ENCODE measurements around the gene TESMIN.

The TESMIN gene

DNA sequence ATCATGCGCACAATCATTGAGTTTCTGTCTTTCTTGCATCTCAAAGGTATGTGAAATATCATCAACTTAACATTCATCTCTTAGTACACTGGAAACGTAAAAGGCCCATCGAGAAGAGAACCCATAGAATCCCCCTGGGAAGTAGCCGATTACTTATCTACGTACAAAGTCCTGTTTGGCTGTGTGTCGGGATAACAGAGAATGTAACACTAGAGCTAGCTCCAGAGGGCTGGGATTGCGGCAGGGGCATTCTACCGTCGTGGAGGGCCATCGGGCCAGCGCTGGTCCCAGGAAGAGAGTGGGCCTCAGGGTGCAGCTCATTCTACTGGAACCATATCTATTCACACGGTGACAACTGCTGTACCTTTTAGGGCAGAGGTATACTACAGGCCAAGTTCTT lies 62.4 kb downstream of the TESMIN start:
- POLR2A ChIA-PET (ENCODE audit: low non-redundant PET): no interaction called here
- TF ChIP-seq, protein P1, sequence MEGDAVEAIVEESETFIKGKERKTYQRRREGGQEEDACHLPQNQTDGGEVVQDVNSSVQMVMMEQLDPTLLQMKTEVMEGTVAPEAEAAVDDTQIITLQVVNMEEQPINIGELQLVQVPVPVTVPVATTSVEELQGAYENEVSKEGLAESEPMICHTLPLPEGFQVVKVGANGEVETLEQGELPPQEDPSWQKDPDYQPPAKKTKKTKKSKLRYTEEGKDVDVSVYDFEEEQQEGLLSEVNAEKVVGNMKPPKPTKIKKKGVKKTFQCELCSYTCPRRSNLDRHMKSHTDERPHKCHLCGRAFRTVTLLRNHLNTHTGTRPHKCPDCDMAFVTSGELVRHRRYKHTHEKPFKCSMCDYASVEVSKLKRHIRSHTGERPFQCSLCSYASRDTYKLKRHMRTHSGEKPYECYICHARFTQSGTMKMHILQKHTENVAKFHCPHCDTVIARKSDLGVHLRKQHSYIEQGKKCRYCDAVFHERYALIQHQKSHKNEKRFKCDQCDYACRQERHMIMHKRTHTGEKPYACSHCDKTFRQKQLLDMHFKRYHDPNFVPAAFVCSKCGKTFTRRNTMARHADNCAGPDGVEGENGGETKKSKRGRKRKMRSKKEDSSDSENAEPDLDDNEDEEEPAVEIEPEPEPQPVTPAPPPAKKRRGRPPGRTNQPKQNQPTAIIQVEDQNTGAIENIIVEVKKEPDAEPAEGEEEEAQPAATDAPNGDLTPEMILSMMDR (conservative IDR thresholded peaks at IDR 0.05; ENCODE audit: low read depth): no peak
- no peak overlapping the region for H3K27ac ChIP-seq
- DNase-seq (ENCODE audit: low spot score): no peak
- CTCF ChIA-PET: no interaction called here

GRCh38 chr11:68687986-68688385 lies 63.3 kb downstream of the TESMIN start:
- no peak overlapping the region for H3K27ac ChIP-seq
- ChIA-PET POLR2A (ENCODE audit: low non-redundant PET) (no interaction called here), CTCF (no interaction called here)
- no peak for DNase-seq (ENCODE audit: low spot score)
- TF ChIP-seq, protein P1 (conservative IDR thresholded peaks at IDR 0.05; ENCODE audit: low read depth): no peak

GRCh38 chr11:68687311-68687710 lies 64.0 kb downstream of the TESMIN start:
- no peak overlapping the region for H3K27ac ChIP-seq
- POLR2A ChIA-PET (ENCODE audit: low non-redundant PET): no interaction called here
- CTCF ChIA-PET: no interaction called here
- no peak for DNase-seq (ENCODE audit: low spot score)
- TF ChIP-seq, protein P1 (conservative IDR thresholded peaks at IDR 0.05; ENCODE audit: low read depth): no peak

DNA sequence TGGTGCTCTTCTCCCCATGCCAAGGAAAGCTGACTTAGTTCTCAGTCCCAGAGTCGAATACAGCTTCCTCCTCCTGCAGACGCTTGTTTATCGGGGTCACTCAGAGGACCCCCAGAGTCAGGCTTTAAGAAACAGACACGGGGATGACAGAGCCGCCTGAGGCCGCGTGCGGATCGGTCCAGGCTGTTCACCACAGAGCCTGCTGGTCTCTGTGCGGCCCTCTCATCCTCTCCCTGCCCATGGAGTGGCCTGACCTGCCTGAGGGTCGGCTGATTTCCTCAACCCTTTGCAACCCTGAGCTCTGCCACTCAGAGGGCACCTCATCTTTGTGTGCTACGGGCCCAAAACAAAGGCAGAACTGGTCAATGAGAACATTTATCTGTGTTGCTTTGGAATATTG lies 64.8 kb downstream of the TESMIN start:
- POLR2A ChIA-PET (ENCODE audit: low non-redundant PET): no interaction called here
- CTCF ChIA-PET: interaction anchor here (0.7 kb wide), 1 partner anchor 56 kb away, joined by 3 read pairs; no protein-coding TSS in a partner anchor
- DNase-seq (ENCODE audit: low spot score): no peak
- H3K27ac ChIP-seq: no peak overlapping the region
- TF ChIP-seq, protein P1 (conservative IDR thresholded peaks at IDR 0.05; ENCODE audit: low read depth): no peak

DNA sequence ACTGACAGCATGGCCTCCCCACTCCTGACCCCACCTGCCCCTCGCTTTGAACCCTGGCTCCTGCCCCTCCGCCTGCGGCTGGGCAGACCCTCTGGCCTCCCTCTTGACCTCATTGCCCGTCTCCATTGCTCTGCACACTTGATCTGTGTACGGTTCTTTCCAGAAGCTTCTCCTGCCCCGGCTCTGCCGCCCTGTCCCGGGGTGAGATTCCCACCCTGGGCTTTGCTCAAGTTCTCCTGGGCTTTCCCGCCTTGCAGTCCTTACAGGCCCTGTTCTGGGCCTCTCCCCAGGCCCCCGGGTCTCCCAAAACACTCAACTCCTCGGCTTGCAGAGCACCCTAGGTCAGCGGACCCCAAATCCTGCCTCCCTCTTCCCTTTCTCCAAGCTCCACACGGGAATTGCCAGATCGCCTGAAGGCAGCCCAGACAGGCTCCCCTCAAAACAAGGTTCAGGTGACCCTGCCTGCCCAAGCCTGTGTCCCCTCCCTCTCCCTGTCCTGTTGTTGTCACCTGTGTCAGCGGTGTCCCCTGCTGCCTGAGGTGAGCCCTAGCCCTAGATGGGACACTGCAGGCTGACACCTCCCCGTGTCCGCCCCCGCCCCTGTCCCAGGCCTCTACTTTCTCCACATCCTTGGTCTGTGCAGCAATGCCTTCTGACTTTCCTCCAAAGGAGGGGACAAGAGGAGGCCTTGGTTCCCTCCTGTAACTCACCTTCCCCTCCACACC lies 65.5 kb downstream of the TESMIN start:
- H3K27ac ChIP-seq: no peak overlapping the region
- ChIA-PET CTCF (no interaction called here), POLR2A (ENCODE audit: low non-redundant PET) (no interaction called here)
- no peak for DNase-seq (ENCODE audit: low spot score)
- TF ChIP-seq, protein P1 (conservative IDR thresholded peaks at IDR 0.05; ENCODE audit: low read depth): no peak

DNA sequence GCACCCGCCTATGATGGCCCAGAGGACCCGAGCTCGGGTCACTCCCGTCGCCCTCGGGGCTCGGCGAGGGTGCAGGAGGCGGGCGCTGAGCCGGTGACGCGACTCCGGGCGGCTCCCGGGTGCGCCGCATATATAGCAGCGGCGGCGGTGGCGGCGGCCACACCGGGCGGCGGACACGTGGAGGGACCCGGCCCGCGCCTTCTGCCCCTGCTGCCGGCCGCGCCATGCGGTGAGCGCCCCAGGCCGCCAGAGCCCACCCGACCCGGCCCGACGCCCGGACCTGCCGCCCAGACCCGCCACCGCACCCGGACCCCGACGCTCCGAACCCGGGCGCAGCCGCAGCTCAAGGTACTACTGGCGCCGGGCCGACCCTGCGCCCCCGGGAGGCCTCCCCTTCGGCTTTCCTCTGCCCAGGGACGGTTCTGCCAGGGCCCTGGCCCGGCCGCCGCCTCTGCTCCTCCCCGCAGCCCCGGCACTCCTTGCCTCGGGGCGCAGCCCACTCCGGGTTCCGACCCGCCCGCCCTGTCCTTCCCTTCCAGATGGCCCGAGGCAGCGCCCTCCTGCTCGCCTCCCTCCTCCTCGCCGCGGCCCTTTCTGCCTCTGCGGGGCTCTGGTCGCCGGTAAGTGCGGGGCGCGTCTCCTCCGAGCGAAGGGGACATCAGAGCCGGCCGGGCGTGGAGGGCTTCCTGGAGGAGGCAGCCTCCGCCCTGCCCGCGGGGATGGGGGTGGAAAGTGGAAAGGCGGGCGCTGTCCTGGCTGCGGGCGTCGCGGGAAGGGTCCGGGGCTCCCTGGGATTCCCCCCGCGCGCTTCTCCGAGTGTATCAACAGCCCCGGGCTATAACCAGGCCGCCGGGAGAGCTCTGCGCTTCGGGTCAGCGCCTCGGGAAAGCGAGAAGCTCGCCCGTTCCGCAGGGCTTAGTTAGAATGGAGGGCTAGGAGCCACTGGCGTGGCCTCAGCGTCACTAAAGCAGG lies 66.6 kb downstream of the TESMIN start, which contains the start of gene GAL:
TSS of gene GAL (plus strand) at position 160 of the 972 bp plus-strand sequence. CDS start at position 540, 380 bp downstream.
- CTCF ChIA-PET: interaction anchor here (0.6 kb wide), 3 partner anchors 68 to 1009 kb away, joined by 3 to 5 read pairs (median 4); no protein-coding TSS in a partner anchor
- POLR2A ChIA-PET (ENCODE audit: low non-redundant PET): no interaction called here
- H3K27ac ChIP-seq: no peak within 1 kb of the TSS
- DNase-seq (ENCODE audit: low spot score): peak; percentile 39
- TF ChIP-seq, protein P1 (conservative IDR thresholded peaks at IDR 0.05; ENCODE audit: low read depth): no peak

Measured in RWPE1 (cell line).